ENCODE measurements around the gene KAZALD1. TPM values are rescaled to one million over a fixed set of nuclear protein-coding genes. Genes with fewer than 3 reads are reported as not detected.
A peak's percentile ranks its signal among the peaks of the same experiment; 100 is the strongest.

Gene KAZALD1
- polyA plus RNA-seq, 2 of the 4 experiments (the other 2 are of a cell fraction), result 4.3 to 4.5 TPM

DNA sequence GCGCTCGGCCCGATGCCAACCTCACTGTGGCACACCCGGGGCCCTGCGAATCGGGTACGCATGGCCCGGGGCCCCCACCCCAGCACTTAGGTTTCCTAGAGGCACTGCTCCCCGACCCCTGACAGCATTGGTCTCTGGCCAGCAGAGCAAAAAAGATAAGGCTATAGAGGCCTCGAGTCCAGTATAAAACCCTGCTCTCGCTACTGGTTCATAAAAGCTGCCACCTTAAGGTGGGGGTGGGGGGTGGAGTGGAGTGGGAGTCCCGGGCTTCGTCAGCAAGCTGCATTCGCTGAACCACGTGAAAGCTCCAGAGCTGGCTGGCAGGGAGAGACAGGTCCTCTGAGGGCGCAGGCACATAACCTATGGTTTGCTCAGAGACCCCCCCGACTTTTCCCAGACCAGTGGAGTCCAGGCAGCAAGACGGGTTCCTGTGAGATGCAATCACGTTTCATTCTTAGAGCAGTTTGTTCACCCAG, 1.3 kb downstream of the KAZALD1 start:
- TF ChIP-seq CBX8 (IDR thresholded peaks at IDR 0.05), result no peak
- TF ChIP-seq PHF8 (IDR thresholded peaks at IDR 0.05; ENCODE audit: borderline replicate concordance, low read depth), result no peak
- TF ChIP-seq POLR2A (IDR thresholded peaks at IDR 0.05; ENCODE audit: low read length), result no peak
- no peak for TF ChIP-seq HEYL (CRISPR knock-in tag; IDR thresholded peaks at IDR 0.05)
- no peak for TF ChIP-seq RCOR1 (IDR thresholded peaks at IDR 0.05; ENCODE audit: low read depth, low read length)
- TF ChIP-seq, protein P1, sequence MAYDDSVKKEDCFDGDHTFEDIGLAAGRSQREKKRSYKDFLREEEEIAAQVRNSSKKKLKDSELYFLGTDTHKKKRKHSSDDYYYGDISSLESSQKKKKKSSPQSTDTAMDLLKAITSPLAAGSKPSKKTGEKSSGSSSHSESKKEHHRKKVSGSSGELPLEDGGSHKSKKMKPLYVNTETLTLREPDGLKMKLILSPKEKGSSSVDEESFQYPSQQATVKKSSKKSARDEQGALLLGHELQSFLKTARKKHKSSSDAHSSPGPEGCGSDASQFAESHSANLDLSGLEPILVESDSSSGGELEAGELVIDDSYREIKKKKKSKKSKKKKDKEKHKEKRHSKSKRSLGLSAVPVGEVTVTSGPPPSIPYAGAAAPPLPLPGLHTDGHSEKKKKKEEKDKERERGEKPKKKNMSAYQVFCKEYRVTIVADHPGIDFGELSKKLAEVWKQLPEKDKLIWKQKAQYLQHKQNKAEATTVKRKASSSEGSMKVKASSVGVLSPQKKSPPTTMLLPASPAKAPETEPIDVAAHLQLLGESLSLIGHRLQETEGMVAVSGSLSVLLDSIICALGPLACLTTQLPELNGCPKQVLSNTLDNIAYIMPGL (CRISPR knock-in tag; IDR thresholded peaks at IDR 0.05; ENCODE audit: borderline replicate concordance), result no peak
- no peak for TF ChIP-seq POLR2AphosphoS2 (conservative IDR thresholded peaks at IDR 0.05; ENCODE audit: low read length)
- no peak for TF ChIP-seq SREBF2 (IDR thresholded peaks at IDR 0.05)
- no peak for TF ChIP-seq FOSB (CRISPR knock-in tag; IDR thresholded peaks at IDR 0.05)
- TF ChIP-seq EP300 (IDR thresholded peaks at IDR 0.05), result no peak
- TF ChIP-seq, protein P2, sequence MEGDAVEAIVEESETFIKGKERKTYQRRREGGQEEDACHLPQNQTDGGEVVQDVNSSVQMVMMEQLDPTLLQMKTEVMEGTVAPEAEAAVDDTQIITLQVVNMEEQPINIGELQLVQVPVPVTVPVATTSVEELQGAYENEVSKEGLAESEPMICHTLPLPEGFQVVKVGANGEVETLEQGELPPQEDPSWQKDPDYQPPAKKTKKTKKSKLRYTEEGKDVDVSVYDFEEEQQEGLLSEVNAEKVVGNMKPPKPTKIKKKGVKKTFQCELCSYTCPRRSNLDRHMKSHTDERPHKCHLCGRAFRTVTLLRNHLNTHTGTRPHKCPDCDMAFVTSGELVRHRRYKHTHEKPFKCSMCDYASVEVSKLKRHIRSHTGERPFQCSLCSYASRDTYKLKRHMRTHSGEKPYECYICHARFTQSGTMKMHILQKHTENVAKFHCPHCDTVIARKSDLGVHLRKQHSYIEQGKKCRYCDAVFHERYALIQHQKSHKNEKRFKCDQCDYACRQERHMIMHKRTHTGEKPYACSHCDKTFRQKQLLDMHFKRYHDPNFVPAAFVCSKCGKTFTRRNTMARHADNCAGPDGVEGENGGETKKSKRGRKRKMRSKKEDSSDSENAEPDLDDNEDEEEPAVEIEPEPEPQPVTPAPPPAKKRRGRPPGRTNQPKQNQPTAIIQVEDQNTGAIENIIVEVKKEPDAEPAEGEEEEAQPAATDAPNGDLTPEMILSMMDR (IDR thresholded peaks at IDR 0.05), result no peak
- no peak for TF ChIP-seq HOXB5 (CRISPR knock-in tag; IDR thresholded peaks at IDR 0.05)
- TF ChIP-seq, protein P3, sequence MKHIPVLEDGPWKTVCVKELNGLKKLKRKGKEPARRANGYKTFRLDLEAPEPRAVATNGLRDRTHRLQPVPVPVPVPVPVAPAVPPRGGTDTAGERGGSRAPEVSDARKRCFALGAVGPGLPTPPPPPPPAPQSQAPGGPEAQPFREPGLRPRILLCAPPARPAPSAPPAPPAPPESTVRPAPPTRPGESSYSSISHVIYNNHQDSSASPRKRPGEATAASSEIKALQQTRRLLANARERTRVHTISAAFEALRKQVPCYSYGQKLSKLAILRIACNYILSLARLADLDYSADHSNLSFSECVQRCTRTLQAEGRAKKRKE (CRISPR knock-in tag; IDR thresholded peaks at IDR 0.05; ENCODE audit: low read depth), result no peak
- TF ChIP-seq EHF (CRISPR knock-in tag; IDR thresholded peaks at IDR 0.05), result no peak
- Histone ChIP-seq H3K4me2 (peak overlapping the region; percentile 77), H3K4me3 (peak overlapping the region; percentile 65), H3K4me1 (peaks cover 43% of the 10 kb centered on the region), H3K27ac (peak overlapping the region; percentile 90 to 99), H3K9me3 (no peaks in the 10 kb centered on the region)
- no peak for DNase-seq (ENCODE audit: low read depth in 1 of 2, low spot score in 1 of 2)
- ATAC-seq, result no peak
- ChIA-PET POLR2A (interaction anchor here (1.0 to 4.4 kb wide), 2 partner anchors 21 to 79 kb away, joined by 3 to 39 read pairs; no protein-coding TSS in a partner anchor), CTCF (interaction anchor here (1.0 to 65.1 kb wide), 6 partner anchors 14 to 79 kb away, joined by 4 to 2364 read pairs (median 14); partner anchors contain the start of genes KAZALD1, PDZD7 and SFXN3)
- 48% methylated on average over 19 of the region's 19 CpGs for WGBS (ENCODE audit: missing lambda C conversion rate)
- no peak for FAIRE-seq

DNA sequence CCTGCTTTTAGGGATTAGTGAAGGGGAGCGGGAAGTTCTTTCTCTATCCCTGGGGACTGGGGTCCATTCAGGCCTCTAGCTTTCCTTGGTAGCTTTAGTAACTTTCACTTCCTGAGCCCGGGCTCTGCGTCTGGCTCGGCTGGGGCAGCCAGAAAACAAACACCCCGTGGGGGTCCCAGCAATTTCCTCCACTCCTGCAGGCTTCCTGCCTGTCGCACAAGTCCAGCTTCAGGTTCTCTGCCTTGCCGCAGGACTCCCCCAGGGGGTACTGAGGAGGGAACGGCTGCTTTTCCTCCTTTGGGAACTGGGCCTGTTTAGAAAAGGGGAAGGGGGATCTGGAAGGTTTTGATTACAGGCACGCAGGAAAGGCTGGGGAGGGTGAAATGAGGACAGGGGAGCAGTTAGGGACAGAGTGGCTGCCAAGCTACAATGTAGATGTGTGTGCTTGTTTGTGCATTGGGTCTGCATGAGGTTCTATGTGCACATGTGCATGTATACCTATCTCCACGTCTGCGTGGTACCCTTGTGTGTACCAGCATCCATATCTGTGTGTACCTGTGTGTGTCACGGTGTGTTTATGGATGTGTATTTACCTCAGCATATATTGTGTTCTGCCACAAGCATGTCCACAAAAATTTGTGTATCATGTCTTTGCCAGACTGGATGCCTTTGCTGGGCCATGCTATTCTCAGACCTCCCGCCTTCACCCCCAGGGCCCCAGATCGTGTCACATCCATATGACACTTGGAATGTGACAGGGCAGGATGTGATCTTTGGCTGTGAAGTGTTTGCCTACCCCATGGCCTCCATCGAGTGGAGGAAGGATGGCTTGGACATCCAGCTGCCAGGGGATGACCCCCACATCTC, 2.0 kb downstream of the KAZALD1 start:
- Histone ChIP-seq H3K27ac (peak overlapping the region in 1 of 2 experiments; percentile 90; a peak in 1 of 6 replicates), H3K9me3 (no peaks in the 10 kb centered on the region), H3K4me2 (no peak overlapping the region), H3K4me3 (no peak overlapping the region), H3K4me1 (peaks cover 43% of the 10 kb centered on the region)
- CTCF ChIA-PET, result interaction anchor here (1.0 to 65.1 kb wide), 6 partner anchors 13 to 78 kb away, joined by 4 to 2364 read pairs (median 14); partner anchors contain the start of genes KAZALD1, PDZD7 and SFXN3
- FAIRE-seq (no peak), ATAC-seq (no peak), DNase-seq (ENCODE audit: low read depth in 1 of 2, low spot score in 1 of 2) (no peak)
- POLR2A ChIA-PET, result interaction anchor here (4.4 kb wide), 1 partner anchor 21 kb away, joined by 39 read pairs; no protein-coding TSS in a partner anchor
- TF ChIP-seq, protein P4, sequence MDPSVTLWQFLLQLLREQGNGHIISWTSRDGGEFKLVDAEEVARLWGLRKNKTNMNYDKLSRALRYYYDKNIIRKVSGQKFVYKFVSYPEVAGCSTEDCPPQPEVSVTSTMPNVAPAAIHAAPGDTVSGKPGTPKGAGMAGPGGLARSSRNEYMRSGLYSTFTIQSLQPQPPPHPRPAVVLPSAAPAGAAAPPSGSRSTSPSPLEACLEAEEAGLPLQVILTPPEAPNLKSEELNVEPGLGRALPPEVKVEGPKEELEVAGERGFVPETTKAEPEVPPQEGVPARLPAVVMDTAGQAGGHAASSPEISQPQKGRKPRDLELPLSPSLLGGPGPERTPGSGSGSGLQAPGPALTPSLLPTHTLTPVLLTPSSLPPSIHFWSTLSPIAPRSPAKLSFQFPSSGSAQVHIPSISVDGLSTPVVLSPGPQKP (IDR thresholded peaks at IDR 0.05; ENCODE audit: low read depth, low read length), result no peak
- TF ChIP-seq, protein P5, sequence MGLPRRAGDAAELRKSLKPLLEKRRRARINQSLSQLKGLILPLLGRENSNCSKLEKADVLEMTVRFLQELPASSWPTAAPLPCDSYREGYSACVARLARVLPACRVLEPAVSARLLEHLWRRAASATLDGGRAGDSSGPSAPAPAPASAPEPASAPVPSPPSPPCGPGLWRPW (IDR thresholded peaks at IDR 0.05), result no peak
- TF ChIP-seq RNF2 (IDR thresholded peaks at IDR 0.05; ENCODE audit: borderline replicate concordance, low read depth), result no peak
- 86% methylated on average over 14 of the region's 15 CpGs for WGBS (ENCODE audit: missing lambda C conversion rate)
